HG03442 (cell line): Measurements from ENCODE around the gene H2AZ1.
A peak's percentile ranks its signal among the peaks of the same experiment; 100 is the strongest.
"Not testable (repeated sequence)": the region's sequence is repeated elsewhere in the genome, so short reads cannot be mapped to it uniquely, and the experiment has no call there.

ENCODE experiments used
- ATAC-seq: cut with Tn5 transposase; IDR thresholded peaks from one replicate; pipeline ENCODE4 v1.9.1; 2021; ENCODE audit warnings: mild to moderate bottlenecking, moderate library complexity; ENCODE audit not compliant: unreplicated experiment

H2AZ1 gene

DNA sequence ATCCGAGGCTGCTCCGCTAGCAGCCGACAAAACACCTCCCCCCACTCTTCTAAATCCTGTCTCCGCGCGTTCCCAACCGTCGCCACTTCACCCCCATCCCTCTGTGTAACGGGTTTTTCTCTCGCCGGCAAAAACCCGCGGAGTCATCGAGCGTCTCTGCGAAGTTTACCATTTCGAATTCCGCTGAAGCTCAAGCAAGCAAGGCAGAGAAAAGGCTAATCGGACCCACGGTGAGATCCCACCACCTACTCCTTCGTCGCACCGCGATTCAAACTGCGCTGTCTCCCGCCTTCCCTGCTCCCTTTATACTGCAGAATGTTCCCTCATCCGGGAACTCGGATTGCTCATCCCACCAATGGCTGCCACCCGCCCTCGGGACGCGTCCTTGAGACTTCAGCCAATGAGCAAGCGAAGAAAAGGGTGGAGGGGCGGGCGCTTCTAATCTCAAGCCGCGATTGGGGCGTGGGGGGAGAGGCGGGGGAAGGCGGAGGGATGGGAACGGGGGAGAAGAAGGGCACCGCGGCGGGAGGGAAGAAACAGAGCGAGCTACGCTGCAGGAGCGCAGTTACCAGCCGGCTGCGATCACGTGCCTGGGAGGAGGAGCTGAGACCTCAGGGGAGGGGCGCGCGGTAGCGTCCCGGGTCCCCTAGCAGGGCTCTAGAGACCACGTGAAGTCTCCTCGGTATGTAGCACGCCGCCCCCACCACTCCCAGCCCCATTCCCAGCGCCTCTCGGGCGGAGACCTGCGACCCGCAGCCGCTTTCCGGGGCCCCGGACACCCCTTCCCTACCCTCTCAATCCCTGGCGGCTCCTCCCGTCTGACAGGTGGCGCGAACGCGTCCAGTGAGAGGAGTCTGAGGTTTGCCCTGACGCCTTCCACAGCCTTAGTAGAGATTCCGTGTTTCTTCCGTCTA lies at the start of gene H2AZ1:
H2AZ1 (minus strand) TSS at position 277 of the 914 bp plus-strand sequence; CDS start at position 172, 105 bp downstream.
- ATAC-seq, result peak; percentile 58

DNA sequence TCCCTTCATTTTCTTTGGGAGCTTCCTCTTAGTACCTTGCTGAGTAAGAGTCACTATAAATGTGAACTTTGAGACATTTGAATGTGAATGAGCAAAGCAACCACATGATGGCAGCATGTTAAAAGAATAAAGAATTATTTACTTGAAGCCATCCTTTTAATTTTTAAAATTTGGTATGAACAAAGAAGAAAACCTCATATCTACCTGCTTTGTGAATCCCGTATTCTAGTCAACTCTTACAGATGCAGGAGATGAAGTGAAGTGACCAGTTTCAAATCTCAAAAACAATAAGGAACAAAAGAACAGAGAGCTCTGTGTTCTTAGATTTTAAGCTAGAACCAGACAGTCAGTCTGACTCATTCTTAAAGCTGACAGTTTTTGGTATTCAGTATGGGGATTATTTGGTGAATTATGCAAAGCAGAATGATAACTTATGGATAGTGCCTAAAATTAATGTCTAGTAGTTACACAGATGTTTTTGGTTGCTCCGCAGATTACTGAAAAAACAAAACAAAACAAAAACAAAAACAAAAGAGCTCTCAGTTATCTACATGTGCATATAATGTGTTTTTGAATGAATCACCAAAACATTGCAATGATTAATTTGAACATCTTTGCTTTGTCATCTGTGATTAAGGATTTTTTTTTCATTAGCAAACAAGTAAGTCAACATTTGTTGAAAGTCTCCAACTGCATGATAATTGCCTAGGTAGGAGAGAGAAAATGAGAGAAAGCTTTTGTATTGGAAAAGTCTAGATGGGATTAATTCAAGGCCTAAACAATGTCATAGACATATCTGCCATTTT lies 48.2 kb upstream of the H2AZ1 start:
- ATAC-seq, result peak; percentile 72

DNA sequence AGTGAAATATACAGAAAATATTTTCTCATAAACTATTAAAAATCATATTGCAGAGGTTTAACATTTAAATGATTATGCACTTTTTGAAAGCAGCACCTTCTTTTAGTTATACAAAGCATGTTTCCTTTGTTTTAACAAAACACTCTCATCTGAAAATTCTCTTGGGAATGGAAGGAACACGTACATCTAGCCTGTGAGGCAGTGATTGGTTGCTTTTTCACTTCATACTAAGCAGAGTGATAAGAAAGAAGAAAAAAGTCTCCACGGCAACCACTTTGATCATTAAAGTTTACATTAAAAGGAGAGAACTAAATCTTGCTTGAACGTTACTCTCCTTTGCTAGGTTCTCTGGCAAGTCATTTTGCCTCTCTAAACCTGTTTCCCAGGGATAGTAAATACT lies 41.7 kb upstream of the H2AZ1 start:
- ATAC-seq, result no peak

DNA sequence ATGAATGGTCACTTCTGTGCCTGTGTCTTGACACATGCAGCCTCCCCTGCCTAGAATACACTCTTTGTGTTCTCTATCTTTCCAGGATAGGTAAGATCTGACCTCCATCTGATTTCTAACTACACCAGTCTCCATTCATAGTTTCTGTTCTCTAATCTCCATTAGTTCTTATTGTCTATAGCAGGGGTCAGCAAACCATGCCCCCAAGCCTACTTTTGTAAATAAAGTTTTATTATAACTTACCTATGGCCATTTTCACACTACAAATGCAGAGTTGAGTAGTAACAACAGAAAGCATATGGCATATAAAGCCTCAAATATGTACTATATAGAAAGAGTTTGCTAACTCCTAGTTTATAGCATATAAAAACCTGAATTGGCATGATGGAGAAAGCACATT lies 37.6 kb upstream of the H2AZ1 start:
- ATAC-seq, result no peak

DNA sequence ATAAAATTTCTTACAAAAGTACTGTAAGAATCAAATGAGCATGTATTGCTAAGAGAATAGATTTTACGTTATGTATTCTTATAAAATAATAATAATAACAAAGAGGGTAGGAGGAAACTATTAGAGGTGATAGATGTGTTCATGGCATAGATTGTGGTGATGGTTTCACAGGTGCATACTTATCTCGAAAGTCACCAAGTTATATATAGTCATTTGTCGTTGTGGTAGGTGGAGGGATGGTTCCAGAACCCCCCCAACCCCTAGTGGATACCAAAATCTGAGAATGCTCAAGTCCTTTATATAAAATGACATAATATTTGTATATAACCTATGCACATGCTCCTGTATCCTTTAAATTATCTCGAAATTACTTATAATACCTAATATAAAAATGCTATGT lies 36.7 kb upstream of the H2AZ1 start:
- peak; percentile 66 for ATAC-seq

DNA sequence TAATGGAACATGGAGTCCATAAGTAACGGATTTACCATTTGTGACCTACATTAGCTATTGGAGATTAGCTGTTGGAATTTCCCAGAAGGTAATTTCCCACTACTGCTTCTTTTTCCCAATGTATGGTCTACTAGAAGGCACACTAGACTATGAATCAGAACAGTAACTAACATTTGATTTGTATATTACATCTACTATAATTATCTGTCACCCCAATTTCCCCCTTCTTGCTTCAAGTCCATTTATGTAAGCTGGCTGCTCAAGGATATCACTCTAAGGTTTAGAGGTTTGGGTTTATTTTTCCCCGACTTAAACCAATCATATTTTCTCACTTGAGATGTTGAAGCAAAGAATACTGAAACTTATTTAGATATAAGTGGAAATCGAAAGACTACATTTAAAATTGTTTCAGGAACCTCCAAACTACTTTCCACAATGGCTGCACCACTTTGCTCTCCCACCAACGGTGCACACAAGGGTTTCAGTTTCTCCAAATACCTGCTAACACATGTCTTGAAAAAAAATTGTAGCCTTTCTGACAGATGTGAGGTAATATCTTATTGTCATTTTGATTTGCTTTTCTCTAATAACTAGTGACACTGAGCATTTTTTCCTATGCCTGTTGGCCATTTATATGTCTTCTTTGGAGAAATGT lies 33.3 kb upstream of the H2AZ1 start:
- ATAC-seq, result no peak

DNA sequence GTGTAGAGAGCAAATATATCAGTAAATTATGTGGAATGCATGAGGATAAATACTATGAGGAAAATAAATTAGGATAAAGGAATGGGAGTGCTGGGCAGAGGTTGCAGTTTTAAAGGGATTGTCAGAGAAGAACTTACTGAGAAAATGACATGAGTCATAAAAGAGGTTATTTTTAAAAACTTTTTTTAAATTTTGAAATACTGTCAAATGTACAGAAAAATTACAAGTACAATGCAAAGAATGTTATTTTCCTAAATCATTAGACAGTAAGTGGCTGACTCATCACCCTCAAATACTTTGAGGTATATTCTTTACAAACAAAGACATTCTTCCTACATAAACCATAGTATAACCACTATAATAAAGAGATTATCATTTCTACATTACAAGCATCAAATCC lies 29.8 kb upstream of the H2AZ1 start:
- no peak for ATAC-seq

DNA sequence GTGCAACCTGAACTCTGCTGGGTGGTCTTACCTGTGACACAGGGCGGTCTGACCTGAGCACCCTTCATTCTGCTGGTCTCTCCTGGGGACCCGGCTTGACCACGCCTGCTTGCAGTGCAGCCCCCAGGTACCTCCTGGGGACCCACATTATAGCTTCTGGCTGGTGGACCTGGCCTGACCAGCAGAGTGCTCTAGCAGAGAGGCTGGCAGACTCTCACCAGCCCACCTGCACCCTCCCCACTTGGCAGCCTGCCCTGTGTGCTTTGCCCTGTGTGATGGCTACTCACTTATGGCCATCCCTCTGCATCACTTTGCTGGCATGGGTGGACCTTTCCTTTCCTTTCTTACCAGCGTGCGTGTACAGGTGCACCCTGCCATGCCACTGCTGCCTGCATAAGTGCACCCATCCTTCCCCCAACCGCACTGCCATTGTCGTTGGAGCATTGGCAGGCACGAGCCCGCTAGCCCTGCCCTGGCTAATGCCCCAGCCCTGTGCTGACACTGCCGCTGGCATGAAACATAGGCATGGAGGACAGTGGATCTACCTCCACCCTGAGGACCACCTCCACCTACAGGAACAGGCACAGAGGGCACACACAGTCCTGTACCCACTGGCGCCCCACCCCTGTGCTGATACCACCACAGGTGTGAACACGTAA lies 21.5 kb upstream of the H2AZ1 start:
- no peak for ATAC-seq

DNA sequence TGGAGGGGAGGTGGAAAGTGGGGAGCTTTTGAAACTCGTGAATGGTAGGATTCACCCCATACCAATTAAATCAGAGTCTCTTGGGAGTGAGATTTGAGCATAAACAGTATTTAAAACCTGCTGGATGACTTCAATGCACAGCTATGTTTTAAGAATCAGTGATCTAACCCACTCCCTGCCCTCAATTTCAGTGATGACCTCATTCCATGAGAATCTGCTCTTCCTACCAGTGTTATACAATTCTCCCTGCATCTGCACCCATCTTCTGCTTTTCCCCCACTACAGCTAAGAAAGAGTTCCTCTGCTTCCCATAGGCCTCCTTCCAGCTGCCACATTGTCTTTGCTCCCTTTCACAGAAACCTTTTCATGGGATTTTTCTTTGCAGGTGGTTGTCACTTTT lies 18.3 kb upstream of the H2AZ1 start:
- ATAC-seq, result no peak

DNA sequence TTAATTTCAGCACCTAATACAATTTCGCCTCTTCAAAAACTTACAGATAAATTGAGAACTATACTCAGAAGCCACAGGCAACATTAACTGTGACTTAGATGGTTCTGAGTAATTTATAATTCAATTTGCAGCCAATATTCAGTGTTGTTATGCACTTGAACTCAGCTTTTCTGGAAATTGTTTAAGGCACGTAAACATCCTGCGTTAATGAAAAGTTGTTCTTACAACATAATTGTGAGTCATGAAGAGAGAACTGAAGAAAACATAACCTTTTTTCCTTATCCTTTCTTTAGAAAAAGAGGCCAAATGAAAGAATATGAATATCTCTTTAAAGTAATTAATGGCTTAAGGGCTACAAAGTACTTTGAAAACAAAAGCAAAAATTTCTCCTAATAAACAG lies 16.6 kb upstream of the H2AZ1 start:
- no peak for ATAC-seq

DNA sequence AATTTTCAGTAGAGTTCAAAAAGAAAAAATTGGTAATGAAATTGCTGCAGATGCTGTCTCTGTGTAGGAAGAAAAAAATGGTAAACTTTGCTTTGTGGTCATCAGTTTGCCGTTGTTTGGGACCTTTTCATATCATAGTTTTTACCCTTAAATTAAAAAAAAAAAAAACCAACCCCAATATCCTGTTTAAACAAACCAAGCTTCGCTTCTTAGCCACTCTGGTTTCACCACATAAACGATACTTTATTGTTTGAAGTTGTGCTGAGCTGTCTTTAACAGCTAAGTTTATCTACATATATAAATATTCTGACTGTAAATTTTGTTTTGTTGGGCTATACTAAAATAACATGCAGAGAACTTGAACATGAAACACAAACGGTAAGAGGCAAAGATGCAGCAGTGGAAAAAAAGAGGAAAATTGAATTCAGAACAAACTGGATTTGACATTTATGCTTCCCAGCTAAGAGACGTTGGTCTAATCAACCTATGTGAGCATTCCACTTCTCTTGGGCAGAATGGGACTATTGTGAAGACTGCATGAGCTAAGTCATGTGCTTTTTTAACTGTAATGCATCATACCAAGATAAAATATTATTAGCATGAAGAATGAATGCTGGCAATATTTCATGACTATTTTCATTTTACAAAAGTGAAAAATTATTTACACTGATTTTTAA lies 15.7 kb upstream of the H2AZ1 start:
- no peak for ATAC-seq

DNA sequence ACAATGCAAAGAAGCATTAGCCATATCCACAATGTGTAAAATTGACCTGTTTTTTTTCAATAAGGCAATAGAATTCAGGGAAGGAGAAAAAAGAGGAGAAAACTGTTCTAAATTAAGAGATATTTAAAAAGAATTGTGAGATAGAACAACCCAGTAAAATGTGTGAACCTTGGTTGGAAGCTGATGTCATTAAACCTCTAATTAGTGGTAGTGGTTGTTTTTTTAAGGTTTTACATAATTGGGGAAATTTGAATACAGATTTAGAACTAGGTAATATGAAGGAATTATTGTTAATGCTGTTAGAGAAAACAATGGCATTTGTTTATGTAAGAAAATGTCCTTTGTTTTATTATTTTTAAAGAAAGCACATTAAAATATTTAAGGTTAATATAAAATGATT lies 15.1 kb upstream of the H2AZ1 start:
- ATAC-seq, result no peak

DNA sequence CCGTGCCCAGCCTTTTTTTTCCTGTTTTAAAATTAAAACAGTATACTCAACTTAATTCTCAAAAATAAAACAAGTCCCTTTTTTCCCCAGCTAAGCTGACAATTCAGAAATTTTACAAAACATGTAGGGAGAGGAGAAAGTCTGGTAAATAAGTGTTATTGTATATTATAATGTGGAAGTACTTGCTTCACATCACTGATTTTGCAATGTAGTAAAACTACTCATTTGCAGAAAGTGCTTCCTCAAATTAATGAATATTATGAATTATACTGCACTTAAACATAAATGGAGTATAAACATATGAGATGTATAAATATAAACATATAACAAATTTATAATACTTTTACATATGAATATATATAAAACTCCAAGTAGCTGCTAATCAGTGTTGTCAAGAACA lies 11.6 kb upstream of the H2AZ1 start:
- no peak for ATAC-seq

DNA sequence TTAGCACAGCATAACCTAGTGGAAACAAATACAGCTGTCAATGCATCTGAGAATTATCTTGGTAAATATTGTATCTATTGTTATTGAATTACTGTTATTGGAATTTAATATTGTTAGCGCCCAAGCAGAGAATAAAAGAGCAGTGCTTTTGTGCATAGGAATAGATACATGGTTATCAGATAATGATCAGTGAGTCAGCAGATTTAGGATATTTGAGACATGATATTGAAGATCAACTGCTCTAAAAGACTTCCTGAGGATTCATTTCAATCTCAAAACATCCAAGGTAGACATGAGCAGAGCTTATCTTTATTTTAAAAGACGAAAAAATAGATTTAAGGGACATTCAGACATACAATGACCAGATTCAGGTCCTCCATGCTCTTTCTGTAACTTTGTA lies 10.6 kb upstream of the H2AZ1 start:
- no peak for ATAC-seq

DNA sequence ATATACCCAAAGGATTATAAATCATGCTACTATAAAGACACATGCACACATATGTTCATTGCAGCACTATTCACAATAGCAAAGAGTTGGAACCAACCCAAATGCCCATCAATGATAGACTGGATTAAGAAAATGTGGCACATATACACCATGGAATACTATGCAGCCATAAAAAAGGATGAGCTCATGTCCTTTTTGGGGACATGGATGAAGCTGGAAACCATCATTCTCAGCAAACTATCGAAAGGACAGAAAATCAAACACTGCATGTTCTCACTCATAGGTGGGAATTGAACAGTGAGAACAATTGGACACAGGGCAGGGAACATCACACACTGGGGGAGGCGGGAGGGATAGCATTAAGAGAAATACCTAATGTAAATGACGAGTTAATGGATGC lies 8.1 kb upstream of the H2AZ1 start:
- ATAC-seq, result not testable (repeated sequence)

DNA sequence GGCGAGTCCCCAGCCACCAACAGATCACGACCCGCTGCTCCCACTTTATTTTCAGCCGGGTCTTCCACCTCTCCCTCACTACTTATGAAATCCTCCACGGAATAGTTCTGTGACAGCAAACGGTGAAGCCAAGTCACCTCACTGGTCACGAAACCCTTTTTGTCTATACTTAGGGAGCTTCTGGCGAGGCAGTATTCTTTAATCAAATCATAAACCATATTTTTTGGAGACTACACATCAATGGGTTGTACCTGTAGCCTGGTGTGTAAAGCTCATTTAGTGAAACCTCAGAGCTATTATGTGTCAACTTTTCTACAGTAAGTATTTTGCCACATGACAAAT lies 809 bp upstream of the H2AZ1 start:
- ATAC-seq, result no peak

DNA sequence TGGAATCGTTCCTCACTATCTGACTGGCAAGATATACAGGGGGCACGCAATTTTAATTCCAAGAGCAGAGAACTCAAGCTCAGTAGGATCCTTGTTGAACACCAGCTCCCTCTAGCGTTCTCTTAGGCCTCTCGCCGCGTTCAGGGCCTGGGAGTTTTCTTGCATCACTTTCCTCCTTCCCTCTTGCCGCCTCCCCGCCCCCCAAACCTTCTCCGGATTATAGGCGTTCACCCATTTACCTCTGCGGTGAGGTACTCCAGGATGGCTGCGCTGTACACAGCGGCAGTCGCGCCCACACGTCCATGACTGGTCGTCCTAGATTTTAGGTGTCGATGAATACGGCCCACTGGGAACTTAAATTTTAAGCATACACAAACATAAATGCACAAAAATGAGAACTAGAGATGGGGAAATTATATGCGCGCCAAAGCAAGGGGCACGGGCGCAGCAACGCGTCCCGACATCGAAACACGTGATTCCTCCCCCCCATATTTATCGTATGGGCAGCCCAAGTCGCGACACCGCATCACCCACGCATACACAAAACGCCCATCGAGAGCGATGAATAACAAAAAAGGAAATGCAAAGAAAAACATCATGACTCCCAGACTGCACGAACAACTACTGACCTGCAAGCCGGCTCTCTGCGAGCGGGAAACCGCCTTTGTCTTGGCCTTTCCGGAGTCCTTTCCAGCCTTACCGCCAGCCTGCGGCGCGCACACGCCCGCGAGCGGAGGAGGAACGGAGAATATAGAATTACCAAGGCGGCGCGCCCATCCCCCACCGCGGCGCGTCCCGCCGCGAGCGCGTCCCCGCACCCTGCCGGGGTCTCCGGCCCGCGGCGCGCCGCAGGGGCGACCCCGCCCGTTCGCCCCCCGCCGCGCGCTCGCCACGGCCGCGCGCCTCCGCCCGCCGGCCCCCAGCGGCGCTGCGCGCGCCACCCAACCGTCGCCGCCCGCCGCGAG lies 759 bp downstream of the H2AZ1 start:
- ATAC-seq, result peak; percentile 18

DNA sequence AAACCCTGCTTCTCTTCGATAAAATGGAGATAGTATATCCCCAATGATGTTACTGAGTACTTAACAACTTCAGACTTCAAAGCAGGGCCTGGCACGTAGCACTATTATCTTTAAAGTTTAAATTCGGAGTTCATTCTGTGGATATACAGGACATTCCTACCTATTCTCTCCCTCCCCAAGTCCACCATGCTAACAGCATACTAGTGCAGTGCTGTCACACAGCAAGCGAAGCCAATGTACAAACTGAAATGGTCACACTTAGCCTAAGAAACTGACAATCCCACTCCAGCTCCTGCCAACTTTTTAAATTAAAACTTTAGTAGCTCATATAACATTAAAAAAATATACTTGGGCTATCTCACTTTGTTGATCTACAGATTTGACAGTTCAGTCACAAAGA lies 2.5 kb downstream of the H2AZ1 start:
- ATAC-seq, result no peak

DNA sequence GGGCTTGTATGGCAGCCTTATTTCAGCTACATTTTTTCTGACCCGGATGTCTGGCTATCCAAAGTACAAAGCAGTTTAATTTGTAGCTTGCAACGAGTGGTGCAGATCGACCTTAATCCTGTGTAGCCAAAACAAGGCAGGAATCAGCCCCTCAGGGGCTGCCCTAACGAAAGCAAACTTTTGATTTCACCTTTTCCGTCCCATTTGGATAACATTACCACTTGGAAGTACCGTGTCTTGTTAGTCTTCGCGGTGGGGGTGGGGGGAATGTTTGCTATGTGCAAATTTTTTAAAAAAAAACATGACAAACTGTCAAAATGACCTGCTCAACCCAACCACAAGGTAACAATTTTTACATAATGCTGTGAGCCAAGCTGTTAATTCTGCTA lies 2.9 kb downstream of the H2AZ1 start:
- ATAC-seq, result no peak
